T1000 (cell line): Measurements from ENCODE around the gene TESK1.

Source experiments
- DNase-seq: peaks from one replicate; lab custom pipeline; 2025; ENCODE audit warnings: mixed read lengths; lab: John Stamatoyannopoulos, UW

Gene TESK1

GRCh38 chr9:35646533-35647265, 41.6 kb downstream of the TESK1 start:
- DNase-seq: peak; percentile 63

- DNase-seq: no peak
Observed at GRCh38 chr9:35649431-35650340, 44.6 kb downstream of the TESK1 start.

GRCh38 chr9:35650341-35651158, 45.5 kb downstream of the TESK1 start, which contains the start of gene SIT1:
Gene SIT1 (minus strand): TSS chr9:35650931. CDS start chr9:35650853, 78 bp downstream.
- no peak for DNase-seq

GRCh38 chr9:35651956-35652828, 47.1 kb downstream of the TESK1 start:
- no peak for DNase-seq

- no peak for DNase-seq
Observed at GRCh38 chr9:35652829-35653209, 47.8 kb downstream of the TESK1 start.

- no peak for DNase-seq
Observed at GRCh38 chr9:35653611-35654010, 48.5 kb downstream of the TESK1 start.

GRCh38 chr9:35656348-35656747, 51.3 kb downstream of the TESK1 start:
- no peak for DNase-seq

GRCh38 chr9:35656831-35657545, 51.9 kb downstream of the TESK1 start:
- DNase-seq: no peak

- DNase-seq: peak; percentile 93
Observed at GRCh38 chr9:35657546-35658136, 52.6 kb downstream of the TESK1 start, which contains the start of gene RMRP. Gene RMRP (minus strand): TSS chr9:35658019.

GRCh38 chr9:35658137-35658967, 53.3 kb downstream of the TESK1 start, which contains the start of gene CCDC107:
Gene CCDC107 (plus strand): TSS chr9:35658292. CDS start chr9:35658380, 88 bp downstream.
- peak; percentile 70 for DNase-seq

GRCh38 chr9:35658968-35659220, 53.8 kb downstream of the TESK1 start:
- no peak for DNase-seq

- peak; percentile 26 for DNase-seq
Observed at GRCh38 chr9:35659340-35659739, 54.3 kb downstream of the TESK1 start.
